Loucy (cell line): ENCODE data around the gene PRKN.

Experiments used
- EZH2phosphoT487 ChIP-seq: fragments of 200-600 bp; IDR thresholded peaks from 2 replicates; pipeline ENCODE4 v1.6.1; 2018; ENCODE audit warnings: antibody characterized with exemption, mild to moderate bottlenecking, moderate library complexity, borderline replicate concordance
- TF ChIP-seq, protein P1 (sequence below): fragments of 200-600 bp; sonication (generic); conservative IDR thresholded peaks from 2 replicates; pipeline ENCODE4 v1.5.1; 2014; ENCODE audit warnings: mild to moderate bottlenecking, antibody characterized with exemption, low read length

DNA sequence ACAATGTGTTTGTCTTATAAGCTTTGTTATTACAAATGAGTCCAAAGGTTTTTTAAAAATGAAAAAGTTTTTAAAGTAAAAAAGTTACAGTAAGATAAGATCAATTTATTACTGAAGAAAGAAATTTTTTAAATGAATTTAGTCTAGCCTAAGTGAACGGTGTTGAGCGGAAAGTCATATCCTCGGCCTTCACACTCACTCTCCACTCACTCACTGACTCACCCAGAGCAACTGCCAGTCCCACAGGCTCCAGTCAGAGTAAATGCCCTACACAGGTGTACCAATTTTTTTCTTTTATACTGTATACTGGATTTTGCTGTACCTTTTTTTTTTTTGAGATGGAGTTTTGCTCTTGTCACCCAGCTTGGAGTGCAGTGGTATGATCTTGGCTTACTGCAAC, 1411.0 kb downstream of the PRKN start:
- TF ChIP-seq, protein P1, sequence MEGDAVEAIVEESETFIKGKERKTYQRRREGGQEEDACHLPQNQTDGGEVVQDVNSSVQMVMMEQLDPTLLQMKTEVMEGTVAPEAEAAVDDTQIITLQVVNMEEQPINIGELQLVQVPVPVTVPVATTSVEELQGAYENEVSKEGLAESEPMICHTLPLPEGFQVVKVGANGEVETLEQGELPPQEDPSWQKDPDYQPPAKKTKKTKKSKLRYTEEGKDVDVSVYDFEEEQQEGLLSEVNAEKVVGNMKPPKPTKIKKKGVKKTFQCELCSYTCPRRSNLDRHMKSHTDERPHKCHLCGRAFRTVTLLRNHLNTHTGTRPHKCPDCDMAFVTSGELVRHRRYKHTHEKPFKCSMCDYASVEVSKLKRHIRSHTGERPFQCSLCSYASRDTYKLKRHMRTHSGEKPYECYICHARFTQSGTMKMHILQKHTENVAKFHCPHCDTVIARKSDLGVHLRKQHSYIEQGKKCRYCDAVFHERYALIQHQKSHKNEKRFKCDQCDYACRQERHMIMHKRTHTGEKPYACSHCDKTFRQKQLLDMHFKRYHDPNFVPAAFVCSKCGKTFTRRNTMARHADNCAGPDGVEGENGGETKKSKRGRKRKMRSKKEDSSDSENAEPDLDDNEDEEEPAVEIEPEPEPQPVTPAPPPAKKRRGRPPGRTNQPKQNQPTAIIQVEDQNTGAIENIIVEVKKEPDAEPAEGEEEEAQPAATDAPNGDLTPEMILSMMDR: no peak
- no peak for TF ChIP-seq EZH2phosphoT487
